Epithelial cell of esophagus (primary cell): ENCODE measurements around the gene JCHAIN.
A peak's percentile ranks its signal among the peaks of the same experiment; 100 is the strongest.
"Not testable (repeated sequence)": the region's sequence is repeated elsewhere in the genome, so short reads cannot be mapped to it uniquely, and the experiment has no call there.

Experiments
- DNase-seq: peaks from one replicate; pipeline ENCODE4 v3.0.0; 2010; ENCODE audit warnings: low read depth
- H3K4me3 ChIP-seq: 2 replicates; pipeline ENCODE4 v1.5.1; 2011; ENCODE audit warnings: mild to moderate bottlenecking, low read length, control low read depth
- TF ChIP-seq, protein P1 (sequence below): IDR thresholded peaks from 2 replicates; pipeline ENCODE4 v1.5.1; 2011; ENCODE audit warnings: low read depth, mild to moderate bottlenecking, low read length, control low read depth, inconsistent platforms; ENCODE audit not compliant: insufficient read depth; ENCODE audit errors: missing control alignments

Gene JCHAIN

DNA sequence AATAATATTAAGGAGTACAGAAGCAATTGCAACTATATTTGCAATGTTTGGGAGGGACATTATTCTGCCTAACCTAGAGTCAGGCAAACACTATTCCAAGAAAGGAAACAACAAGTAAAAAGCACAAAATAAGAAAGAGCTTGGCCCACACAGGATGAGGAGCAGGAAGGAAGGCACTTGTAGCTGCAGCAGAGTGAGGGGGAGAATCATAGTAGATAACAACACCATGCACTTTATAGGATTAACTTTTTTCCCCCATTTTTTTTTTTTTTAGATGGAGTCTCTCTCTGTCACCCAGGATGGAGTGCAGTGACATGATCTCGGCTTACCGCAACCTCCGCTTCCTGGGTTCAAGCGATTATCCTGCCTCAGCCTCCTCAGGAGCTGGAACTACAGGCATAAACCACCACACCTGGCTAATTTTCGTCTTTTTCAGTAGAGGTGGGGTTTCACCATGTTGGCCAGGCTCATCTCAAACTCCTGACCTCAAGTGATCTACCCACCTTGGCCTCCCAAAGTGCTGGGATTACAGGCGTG, 10.3 kb upstream of the JCHAIN start:
- TF ChIP-seq, protein P1, sequence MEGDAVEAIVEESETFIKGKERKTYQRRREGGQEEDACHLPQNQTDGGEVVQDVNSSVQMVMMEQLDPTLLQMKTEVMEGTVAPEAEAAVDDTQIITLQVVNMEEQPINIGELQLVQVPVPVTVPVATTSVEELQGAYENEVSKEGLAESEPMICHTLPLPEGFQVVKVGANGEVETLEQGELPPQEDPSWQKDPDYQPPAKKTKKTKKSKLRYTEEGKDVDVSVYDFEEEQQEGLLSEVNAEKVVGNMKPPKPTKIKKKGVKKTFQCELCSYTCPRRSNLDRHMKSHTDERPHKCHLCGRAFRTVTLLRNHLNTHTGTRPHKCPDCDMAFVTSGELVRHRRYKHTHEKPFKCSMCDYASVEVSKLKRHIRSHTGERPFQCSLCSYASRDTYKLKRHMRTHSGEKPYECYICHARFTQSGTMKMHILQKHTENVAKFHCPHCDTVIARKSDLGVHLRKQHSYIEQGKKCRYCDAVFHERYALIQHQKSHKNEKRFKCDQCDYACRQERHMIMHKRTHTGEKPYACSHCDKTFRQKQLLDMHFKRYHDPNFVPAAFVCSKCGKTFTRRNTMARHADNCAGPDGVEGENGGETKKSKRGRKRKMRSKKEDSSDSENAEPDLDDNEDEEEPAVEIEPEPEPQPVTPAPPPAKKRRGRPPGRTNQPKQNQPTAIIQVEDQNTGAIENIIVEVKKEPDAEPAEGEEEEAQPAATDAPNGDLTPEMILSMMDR, result no peak
- no peak for DNase-seq
- H3K4me3 ChIP-seq, result no peak overlapping the region

DNA sequence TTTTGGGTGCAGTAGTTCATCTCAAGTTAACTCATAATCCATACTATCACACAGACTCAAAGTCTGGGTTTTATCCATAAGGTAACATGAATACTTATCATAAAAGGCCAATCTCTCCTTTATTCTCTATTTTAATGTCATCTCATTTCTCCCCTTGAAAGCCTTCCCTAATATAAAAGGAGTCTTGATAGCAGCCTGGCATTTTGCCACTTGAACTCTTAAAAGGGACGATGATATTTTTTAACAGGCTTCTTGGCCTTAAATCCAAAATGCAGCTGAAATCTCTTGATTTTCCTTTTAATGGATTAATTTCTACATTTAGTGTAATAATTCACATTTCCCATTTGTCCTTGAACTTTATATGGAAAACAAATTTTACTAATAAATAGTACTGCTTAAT, 8.4 kb upstream of the JCHAIN start:
- no peak for DNase-seq
- H3K4me3 ChIP-seq, result no peak overlapping the region
- TF ChIP-seq, protein P1, result no peak

DNA sequence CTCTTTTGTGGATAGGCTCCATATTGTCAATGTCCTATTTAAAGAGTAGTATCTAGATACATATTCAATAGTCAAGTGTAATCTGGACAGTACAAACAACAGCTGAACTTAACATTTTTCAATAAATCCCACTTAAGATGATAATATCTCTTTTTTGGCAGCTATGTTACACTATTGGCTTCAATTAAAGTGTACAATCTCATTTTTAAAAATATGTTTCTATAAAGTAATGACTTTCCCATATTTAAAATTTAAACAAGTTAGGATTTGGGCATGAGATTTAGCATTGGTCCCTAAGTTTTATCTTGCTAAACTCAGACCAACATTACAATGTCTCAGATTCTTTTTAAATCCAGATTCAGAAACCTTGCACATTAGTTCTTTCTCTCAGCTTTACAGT, 7.9 kb upstream of the JCHAIN start:
- no peak for DNase-seq
- TF ChIP-seq, protein P1, result no peak

DNA sequence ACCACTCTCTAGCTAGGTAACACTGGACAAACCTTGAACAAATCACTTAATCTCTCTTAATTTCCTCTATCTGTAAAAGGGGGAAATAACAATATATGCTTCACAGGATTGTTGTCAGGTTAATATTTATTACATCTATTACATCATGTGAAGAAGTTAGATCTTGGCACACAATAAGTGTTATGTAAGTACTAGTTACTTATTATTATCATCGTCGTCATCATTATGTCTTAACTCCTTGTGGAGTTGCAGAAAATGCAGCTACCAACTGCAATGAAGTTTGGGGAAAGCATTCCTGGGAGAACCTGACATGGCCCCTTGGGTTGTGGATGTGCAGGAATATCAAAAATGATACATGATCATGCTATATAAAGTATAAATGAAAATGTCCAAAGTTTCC, 4.8 kb upstream of the JCHAIN start:
- DNase-seq, result no peak
- no peak overlapping the region for H3K4me3 ChIP-seq
- TF ChIP-seq, protein P1, result no peak

More for the DNA sequence above, 7.9 kb upstream of the JCHAIN start:
- no peak overlapping the region for H3K4me3 ChIP-seq

DNA sequence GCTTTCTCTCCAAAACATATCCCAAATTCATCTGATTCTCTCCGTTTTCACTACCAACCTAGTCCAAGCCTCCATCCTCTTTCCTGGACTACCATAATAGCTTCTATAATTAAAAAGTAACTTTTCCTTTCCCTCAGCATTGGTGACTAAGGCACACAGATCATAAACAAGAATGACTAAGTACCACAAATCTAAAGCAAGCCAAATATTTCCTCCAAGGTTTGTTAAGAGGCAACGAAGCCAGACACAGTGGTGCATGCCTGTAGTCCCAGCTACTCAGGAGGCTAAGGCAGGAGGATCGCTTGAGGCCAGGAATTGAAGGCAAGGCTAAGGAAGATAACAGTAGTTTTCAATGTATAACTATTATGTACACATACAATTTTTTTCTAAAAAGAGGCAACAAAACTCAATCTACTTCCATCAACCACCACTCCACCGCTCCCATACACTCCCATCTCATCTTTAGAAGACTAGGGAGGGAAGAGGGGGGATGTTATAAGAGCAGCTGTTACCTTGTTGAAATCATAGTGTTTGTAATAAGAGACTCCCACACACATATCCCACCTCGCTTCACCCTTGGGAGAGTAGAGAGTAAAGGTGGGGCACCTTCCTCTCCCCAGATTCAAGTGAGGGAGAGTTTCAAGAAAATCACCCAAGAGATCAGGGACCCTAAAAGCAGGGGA, 4.2 kb upstream of the JCHAIN start:
- peak; percentile 33 for DNase-seq

DNA sequence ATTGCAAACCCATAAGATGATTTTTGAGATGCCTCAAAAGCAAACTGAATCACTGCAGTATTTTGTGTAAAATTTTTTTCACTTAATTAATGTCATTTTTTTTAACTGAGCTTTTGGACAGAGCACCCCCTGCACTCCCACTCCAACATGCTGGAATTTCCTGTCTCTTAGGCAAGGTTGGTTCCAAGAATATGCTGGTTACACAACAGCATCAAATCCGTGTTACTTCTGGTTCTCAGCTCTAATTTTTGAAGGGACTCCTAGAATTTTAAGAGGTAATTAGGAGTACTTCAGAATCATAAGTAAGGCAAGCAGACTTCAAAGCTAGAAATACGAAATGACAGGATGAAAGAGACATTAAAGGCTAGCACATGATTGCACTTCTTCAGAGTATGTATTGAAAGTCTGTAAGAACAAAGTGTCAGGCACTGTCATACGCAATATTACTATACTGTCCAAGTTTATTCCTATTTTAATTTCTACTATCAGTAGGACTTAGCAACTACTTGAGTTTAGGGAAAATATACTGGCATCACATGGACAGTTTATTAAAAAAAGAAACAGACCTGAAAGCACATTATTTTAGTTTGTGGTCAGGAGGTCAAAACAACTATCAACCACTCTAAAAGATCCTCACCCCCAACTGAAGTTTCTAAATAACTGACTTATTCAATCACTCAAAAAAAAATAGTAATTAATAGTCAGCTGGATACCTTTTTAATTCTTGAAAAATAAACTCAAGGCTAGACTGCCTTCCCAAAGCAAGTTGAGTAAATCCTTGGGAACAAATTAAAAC, 1.6 kb upstream of the JCHAIN start:
- no peak for DNase-seq
- H3K4me3 ChIP-seq, result no peak overlapping the region
- TF ChIP-seq, protein P1, result no peak

More for the DNA sequence above, 4.2 kb upstream of the JCHAIN start:
- TF ChIP-seq, protein P1, result no peak
- H3K4me3 ChIP-seq, result no peak overlapping the region

DNA sequence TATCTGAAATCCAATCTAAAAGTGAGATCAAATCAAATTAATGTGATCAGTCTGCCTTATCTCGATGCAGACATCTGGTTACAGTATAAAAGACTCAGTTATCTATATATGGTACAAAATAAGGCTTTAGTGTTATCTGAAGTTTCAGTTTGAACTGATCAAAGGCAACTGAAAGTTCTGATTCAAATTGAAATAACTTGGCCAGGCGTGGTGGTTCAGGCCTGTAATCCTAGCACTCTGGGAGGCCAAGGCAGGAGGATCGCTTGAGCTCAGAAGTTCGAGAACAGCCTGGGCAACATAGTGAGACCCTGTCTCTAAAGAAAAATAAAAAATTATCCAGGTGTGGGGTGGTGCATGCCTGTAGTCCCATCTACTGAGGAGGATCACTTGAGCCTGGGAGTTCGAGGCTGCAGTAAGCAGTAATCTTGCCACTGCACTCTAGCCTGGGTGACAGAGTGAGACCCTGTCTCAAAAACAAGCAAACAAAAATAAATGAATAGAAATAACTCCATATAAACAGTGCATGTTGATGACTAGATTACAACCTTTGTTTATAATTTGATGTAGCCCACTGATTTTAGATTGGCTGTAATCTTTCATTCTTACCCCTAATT, 4.9 kb downstream of the JCHAIN start:
- not testable (repeated sequence) for H3K4me3 ChIP-seq, DNase-seq
